ENCODE data around the gene OR2Y1.

- TF ChIP-seq TAF1 (IDR thresholded peaks at IDR 0.05; ENCODE audit: low read depth) = no peak
- no peak for TF ChIP-seq CEBPB (IDR thresholded peaks at IDR 0.05)
- no peak; the same call in 1 of the 2 replicates for TF ChIP-seq NFIC (IDR thresholded peaks at IDR 0.05)
- no peak for TF ChIP-seq FOXM1 (IDR thresholded peaks at IDR 0.05; ENCODE audit: borderline replicate concordance, low read depth)
- TF ChIP-seq YY1 (IDR thresholded peaks at IDR 0.05; ENCODE audit: low read depth) = no peak
- TF ChIP-seq USF1 (IDR thresholded peaks at IDR 0.05) = no peak
- TF ChIP-seq CREB1 (IDR thresholded peaks at IDR 0.05; ENCODE audit: low read depth) = no peak
- TF ChIP-seq, protein P1, sequence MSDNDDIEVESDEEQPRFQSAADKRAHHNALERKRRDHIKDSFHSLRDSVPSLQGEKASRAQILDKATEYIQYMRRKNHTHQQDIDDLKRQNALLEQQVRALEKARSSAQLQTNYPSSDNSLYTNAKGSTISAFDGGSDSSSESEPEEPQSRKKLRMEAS (IDR thresholded peaks at IDR 0.05) = peak; percentile 87
- peak; percentile 92 for TF ChIP-seq TEAD4 (IDR thresholded peaks at IDR 0.05)
- peak; percentile 64; the same call in 1 of the 2 replicates for TF ChIP-seq EP300 (IDR thresholded peaks at IDR 0.05; ENCODE audit: borderline replicate concordance)
- no peak for TF ChIP-seq ZBTB7A (IDR thresholded peaks at IDR 0.05; ENCODE audit: low read depth)
- TF ChIP-seq TCF12 (IDR thresholded peaks at IDR 0.05; ENCODE audit: low read depth) = peak; percentile 71; the same call in 1 of the 2 replicates
- TF ChIP-seq REST (IDR thresholded peaks at IDR 0.05; ENCODE audit: low read depth) = no peak
- TF ChIP-seq EGR1 (IDR thresholded peaks at IDR 0.05) = no peak
Measured at GRCh38 chr5:180787711-180788431, 48.0 kb upstream of the OR2Y1 start.
